ENCODE data around the gene PRELID2.

- no peak for TF ChIP-seq CTCF (IDR thresholded peaks at IDR 0.05; ENCODE audit: insufficient read depth, low read length, poor library complexity, severe bottlenecking)
- no peak for TF ChIP-seq EZH2phosphoT487 (conservative IDR thresholded peaks at IDR 0.05; ENCODE audit: low read length)
Observed at GRCh38 chr5:145738227-145738626, 96.9 kb downstream of the PRELID2 start.

Data from SU-DHL-6 (cell line).